Measurements from ENCODE around the gene TAF10. TPM values are rescaled to one million over a fixed set of nuclear protein-coding genes. Genes with fewer than 3 reads are reported as not detected.

Gene TAF10
- total RNA-seq, 6 experiments from 2014 or later = 47.3 to 81.9 (median 60.4) TPM

- intact Hi-C loops (cut with DNase I) = no loop called here
- no peak overlapping the region for H3K4me3 ChIP-seq
- no peaks in the 10 kb centered on the region for H3K27me3 ChIP-seq
- TF ChIP-seq CTCF (IDR thresholded peaks at IDR 0.05) (no peak), POLR2A (IDR thresholded peaks at IDR 0.05) (no peak)
- WGBS (ENCODE audit: insufficient coverage, low coverage, low lambda C conversion rate, missing lambda C conversion rate) = 67% methylated on average over 1 of the region's 1 CpG
- DNase-seq (no peak), ATAC-seq (no peak)
- no peaks in the 10 kb centered on the region for H3K9me3 ChIP-seq
- H3K36me3 ChIP-seq = peaks cover 0 to 34% (median 13%) of the 10 kb centered on the region in 4 donors
- H3K4me1 ChIP-seq = peaks cover 0 to 33% (median 12%) of the 10 kb centered on the region in 4 donors
- H3K27ac ChIP-seq = no peak overlapping the region
Observed at GRCh38 chr11:6599449-6599848, 12.6 kb downstream of the TAF10 start.

- Histone ChIP-seq H3K9me3 (no peaks in the 10 kb centered on the region), H3K27ac (peak overlapping the region in 1 of 3 donors; percentile 38), H3K36me3 (peaks cover 0 to 34% (median 13%) of the 10 kb centered on the region in 4 donors), H3K4me1 (peaks cover 0 to 32% (median 12%) of the 10 kb centered on the region in 4 donors), H3K27me3 (no peaks in the 10 kb centered on the region), H3K4me3 (no peak overlapping the region)
- peak in 2 of 3 donors; percentile 62 to 74 for DNase-seq
- WGBS (ENCODE audit: insufficient coverage, low coverage, low lambda C conversion rate, missing lambda C conversion rate) = 0% methylated on average over 3 of the region's 3 CpGs
- intact Hi-C loops (cut with DNase I) = no loop called here
- no peak for TF ChIP-seq CTCF (IDR thresholded peaks at IDR 0.05)
- TF ChIP-seq POLR2A (IDR thresholded peaks at IDR 0.05) = peak; percentile 47
- peak; percentile 75 to 86 (median 86) for ATAC-seq
Observed at GRCh38 chr11:6598555-6598954, 13.5 kb downstream of the TAF10 start.

- peaks cover 0 to 34% (median 13%) of the 10 kb centered on the region in 4 donors for H3K36me3 ChIP-seq
- no peak for DNase-seq
- WGBS (ENCODE audit: insufficient coverage, low coverage, low lambda C conversion rate, missing lambda C conversion rate) = 72% methylated on average over 5 of the region's 5 CpGs
- no peak for ATAC-seq
- no peak overlapping the region for H3K27ac ChIP-seq
- no peak overlapping the region for H3K4me3 ChIP-seq
- H3K9me3 ChIP-seq = no peaks in the 10 kb centered on the region
- TF ChIP-seq POLR2A (IDR thresholded peaks at IDR 0.05) (no peak), CTCF (IDR thresholded peaks at IDR 0.05) (no peak)
- intact Hi-C loops (cut with DNase I) = no loop called here
- peaks cover 0 to 20% (median 5%) of the 10 kb centered on the region in 4 donors for H3K4me1 ChIP-seq
- H3K27me3 ChIP-seq = no peaks in the 10 kb centered on the region
Observed at GRCh38 chr11:6596239-6596877, 15.7 kb downstream of the TAF10 start.

- peaks cover 0 to 13% (median 5%) of the 10 kb centered on the region in 4 donors for H3K36me3 ChIP-seq
- TF ChIP-seq POLR2A (IDR thresholded peaks at IDR 0.05) (no peak), CTCF (IDR thresholded peaks at IDR 0.05) (no peak)
- WGBS (ENCODE audit: insufficient coverage, low coverage, low lambda C conversion rate, missing lambda C conversion rate) = 73% methylated on average over 3 of the region's 3 CpGs
- H3K27ac ChIP-seq = no peak overlapping the region
- intact Hi-C loops (cut with DNase I) = no loop called here
- no peak overlapping the region for H3K4me3 ChIP-seq
- peaks cover 0 to 14% (median 4%) of the 10 kb centered on the region in 4 donors for H3K4me1 ChIP-seq
- ATAC-seq (no peak), DNase-seq (no peak)
- H3K9me3 ChIP-seq = no peaks in the 10 kb centered on the region
- no peaks in the 10 kb centered on the region for H3K27me3 ChIP-seq
Observed at GRCh38 chr11:6594142-6594768, 17.8 kb downstream of the TAF10 start.

All from right lobe of liver (tissue), 6 donors.